Measurements from ENCODE around the gene KMT2E. TPM values are rescaled to one million over a fixed set of nuclear protein-coding genes. Genes with fewer than 3 reads are reported as not detected.

The KMT2E gene
- total RNA-seq, 1 experiment from 2014 or later = 63.9 TPM

- BruUV-seq (replicated peaks) = no TSS peak
- ChIA-PET CTCF (interaction anchor here (0.8 kb wide), 1 partner anchor 29 kb away, joined by 3 read pairs; no protein-coding TSS in a partner anchor), POLR2A (ENCODE audit: low non-redundant PET) (no interaction called here)
- DNase-seq (ENCODE audit: low spot score) = no peak
- Histone ChIP-seq H3K4me1 (ENCODE audit: insufficient read depth, low read length, poor library complexity, severe bottlenecking) (peaks cover 9% of the 10 kb centered on the region), H3K27ac (ENCODE audit: low read depth, low read length, poor library complexity, severe bottlenecking) (peak overlapping the region; percentile 100), H3K36me3 (ENCODE audit: insufficient read depth, low read length, poor library complexity, severe bottlenecking) (peaks cover 20% of the 10 kb centered on the region), H3K9me3 (ENCODE audit: low read depth, low read length, poor library complexity, severe bottlenecking) (no peaks in the 10 kb centered on the region), H3K4me3 (ENCODE audit: low read depth, low read length, poor library complexity, severe bottlenecking) (peak overlapping the region; percentile 95), H3K27me3 (replicated peaks; ENCODE audit: insufficient read depth, low read depth, low read length, poor library complexity) (no peaks in the 10 kb centered on the region)
- TF ChIP-seq CTCF (conservative IDR thresholded peaks at IDR 0.05; ENCODE audit: low read depth, low read length) = no peak
- intact Hi-C loops (cut with micrococcal nuclease; ENCODE audit: unreplicated experiment) = no loop called here
These were observed 3.4 kb upstream of the KMT2E start for GRCh38 chr7:105010504-105011130.

GRCh38 chr7:105011141-105011830 lies 2.7 kb upstream of the KMT2E start:
- no peak for TF ChIP-seq EZH2 (IDR thresholded peaks at IDR 0.05; ENCODE audit: borderline replicate concordance, low read depth, low read length, poor library complexity, severe bottlenecking)
- TF ChIP-seq CTCF (conservative IDR thresholded peaks at IDR 0.05; ENCODE audit: low read depth, low read length) = no peak
- no peaks in the 10 kb centered on the region for H3K27me3 ChIP-seq (replicated peaks; ENCODE audit: insufficient read depth, low read depth, low read length, poor library complexity)
- POLR2A ChIA-PET (ENCODE audit: low non-redundant PET) = interaction anchor here (0.6 kb wide), 1 partner anchor 25 kb away, joined by 7 read pairs; no protein-coding TSS in a partner anchor
- intact Hi-C loops (cut with micrococcal nuclease; ENCODE audit: unreplicated experiment) = no loop called here
- H3K27ac ChIP-seq (ENCODE audit: low read depth, low read length, poor library complexity, severe bottlenecking) = peak overlapping the region; percentile 100
- H3K4me3 ChIP-seq (ENCODE audit: low read depth, low read length, poor library complexity, severe bottlenecking) = peak overlapping the region; percentile 95
- no TSS peak for BruUV-seq (replicated peaks)
- H3K9me3 ChIP-seq (ENCODE audit: low read depth, low read length, poor library complexity, severe bottlenecking) = no peaks in the 10 kb centered on the region
- H3K36me3 ChIP-seq (ENCODE audit: insufficient read depth, low read length, poor library complexity, severe bottlenecking) = peaks cover 17% of the 10 kb centered on the region
- DNase-seq (ENCODE audit: low spot score) = no peak
- H3K4me1 ChIP-seq (ENCODE audit: insufficient read depth, low read length, poor library complexity, severe bottlenecking) = peaks cover 14% of the 10 kb centered on the region
- CTCF ChIA-PET = no interaction called here

GRCh38 chr7:105011831-105012502 lies 2.0 kb upstream of the KMT2E start:
- peak; percentile 42 for DNase-seq (ENCODE audit: low spot score)
- TSS peak; percentile 31 for BruUV-seq (replicated peaks)
- intact Hi-C loops (cut with micrococcal nuclease; ENCODE audit: unreplicated experiment) = no loop called here
- no peaks in the 10 kb centered on the region for H3K27me3 ChIP-seq (replicated peaks; ENCODE audit: insufficient read depth, low read depth, low read length, poor library complexity)
- CTCF ChIA-PET = no interaction called here
- POLR2A ChIA-PET (ENCODE audit: low non-redundant PET) = interaction anchor here (0.6 kb wide), 1 partner anchor 25 kb away, joined by 7 read pairs; no protein-coding TSS in a partner anchor
- peaks cover 10% of the 10 kb centered on the region for H3K36me3 ChIP-seq (ENCODE audit: insufficient read depth, low read length, poor library complexity, severe bottlenecking)
- H3K4me3 ChIP-seq (ENCODE audit: low read depth, low read length, poor library complexity, severe bottlenecking) = peak overlapping the region; percentile 95
- TF ChIP-seq EZH2 (IDR thresholded peaks at IDR 0.05; ENCODE audit: borderline replicate concordance, low read depth, low read length, poor library complexity, severe bottlenecking) = no peak
- no peak for TF ChIP-seq CTCF (conservative IDR thresholded peaks at IDR 0.05; ENCODE audit: low read depth, low read length)
- H3K4me1 ChIP-seq (ENCODE audit: insufficient read depth, low read length, poor library complexity, severe bottlenecking) = peaks cover 20% of the 10 kb centered on the region
- no peaks in the 10 kb centered on the region for H3K9me3 ChIP-seq (ENCODE audit: low read depth, low read length, poor library complexity, severe bottlenecking)
- H3K27ac ChIP-seq (ENCODE audit: low read depth, low read length, poor library complexity, severe bottlenecking) = peak overlapping the region; percentile 100
